ENCODE results near the gene RPP25.

Gene RPP25, protein sequence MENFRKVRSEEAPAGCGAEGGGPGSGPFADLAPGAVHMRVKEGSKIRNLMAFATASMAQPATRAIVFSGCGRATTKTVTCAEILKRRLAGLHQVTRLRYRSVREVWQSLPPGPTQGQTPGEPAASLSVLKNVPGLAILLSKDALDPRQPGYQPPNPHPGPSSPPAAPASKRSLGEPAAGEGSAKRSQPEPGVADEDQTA

DNA sequence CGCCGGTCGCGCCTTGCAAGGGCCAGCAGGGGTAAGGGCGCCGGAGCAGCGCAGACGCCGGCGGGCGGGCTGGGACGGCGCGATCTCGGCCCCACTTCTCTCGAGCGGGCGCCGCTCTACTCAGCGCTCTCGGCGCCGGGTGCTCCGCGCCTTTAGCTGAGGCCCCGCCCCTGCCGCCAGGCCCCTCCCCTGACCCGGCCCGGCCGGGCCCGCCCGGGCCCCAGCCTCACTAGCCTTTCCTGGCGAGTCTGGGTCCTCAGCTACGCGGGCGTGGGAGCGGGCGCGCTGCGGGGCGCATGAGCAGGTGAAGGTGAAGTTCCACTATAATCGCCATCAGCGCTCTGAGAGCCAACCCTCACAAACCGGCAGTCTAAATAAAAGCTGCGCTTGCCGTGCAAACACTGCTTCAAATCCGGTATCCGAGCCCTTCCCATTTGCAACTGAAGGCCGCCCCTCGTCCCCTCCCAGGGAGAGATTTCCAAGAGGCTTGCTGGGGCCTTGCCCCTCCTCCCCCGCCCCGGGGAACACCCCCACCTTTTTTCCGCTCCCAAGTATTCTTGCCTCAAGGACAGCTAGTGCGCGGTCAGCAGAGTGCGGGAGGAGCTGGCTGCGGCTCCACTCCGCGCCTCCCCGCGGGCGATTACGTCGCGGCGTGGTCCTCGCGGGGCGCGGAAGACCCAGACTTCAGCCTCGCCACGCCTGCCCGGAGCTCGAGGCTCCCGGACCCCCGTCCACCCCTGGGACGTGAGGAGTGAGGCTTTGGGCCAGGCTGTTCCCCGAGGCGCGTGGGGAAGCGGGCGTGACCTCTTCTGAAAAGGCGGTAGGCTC lies at the start of gene RPP25:
Gene RPP25, minus strand, starts transcription at position 125 of the 828 bp plus-strand sequence. CDS start 189 bp downstream, outside the sequence.
- peak within 1 kb of the TSS; percentile 25 for H3K27ac ChIP-seq
- DNase-seq (ENCODE audit: low read depth, low spot score): no peak

DNA sequence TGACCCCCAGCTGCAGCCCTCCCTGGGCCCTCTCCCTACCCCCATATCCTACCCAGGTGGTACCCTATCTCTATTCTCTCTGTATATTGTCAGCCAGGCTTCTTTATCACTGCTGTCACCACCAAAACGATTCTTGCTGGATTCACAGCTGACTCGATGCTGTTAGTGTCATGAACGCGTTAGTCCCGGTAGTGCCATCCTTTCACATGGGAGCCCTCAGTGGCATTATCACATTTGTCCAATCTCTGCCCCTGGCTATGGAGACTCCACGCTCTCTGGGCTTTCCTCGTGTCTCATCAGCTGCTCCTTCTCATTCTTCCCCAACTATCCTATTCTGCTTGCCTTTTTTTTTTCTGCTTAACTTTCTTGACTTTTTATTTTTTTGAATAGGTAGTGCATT lies 45.8 kb upstream of the RPP25 start:
- no peak overlapping the region for H3K27ac ChIP-seq
- DNase-seq (ENCODE audit: low read depth, low spot score): no peak

DNA sequence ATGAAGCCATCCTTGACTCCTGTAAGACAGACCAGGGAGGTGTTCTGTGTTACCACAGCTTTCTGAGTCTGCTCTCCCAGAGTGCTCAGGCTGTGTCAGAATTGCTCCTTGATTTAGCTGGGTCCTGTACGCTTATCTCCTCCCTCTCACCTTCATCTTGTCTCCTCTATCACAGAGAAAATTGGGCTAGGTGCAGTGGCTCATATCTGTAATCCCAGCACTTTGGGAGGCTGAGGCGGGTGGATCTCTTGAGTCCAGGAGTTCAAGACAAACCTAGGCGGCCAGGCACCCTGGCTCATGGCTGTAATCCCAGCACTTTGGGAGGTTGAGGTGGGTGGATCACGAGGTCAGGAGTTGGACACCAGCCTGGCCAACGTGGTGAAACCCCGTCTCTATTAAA lies 44.7 kb upstream of the RPP25 start:
- H3K27ac ChIP-seq: no peak overlapping the region
- no peak for DNase-seq (ENCODE audit: low read depth, low spot score)

DNA sequence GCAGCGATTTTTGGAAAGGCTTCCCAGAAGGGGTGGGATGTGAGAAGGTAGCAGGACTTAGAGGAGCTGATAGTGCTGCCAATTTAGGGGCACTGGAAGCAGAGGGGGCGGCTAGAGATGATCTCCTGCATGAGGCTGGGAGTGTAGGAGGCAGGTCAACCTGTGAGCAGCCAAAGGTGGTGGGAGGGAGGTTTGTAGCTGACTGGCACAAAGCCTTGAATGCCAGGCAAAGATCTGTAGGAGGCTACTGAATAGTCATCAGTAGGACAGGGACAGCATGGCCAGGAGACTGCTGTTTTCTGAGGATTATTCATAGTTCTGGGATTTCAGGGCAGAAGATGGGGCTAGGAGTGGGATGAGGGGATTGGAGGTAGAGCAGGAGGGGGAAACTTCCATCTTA lies 41.0 kb upstream of the RPP25 start:
- no peak overlapping the region for H3K27ac ChIP-seq
- DNase-seq (ENCODE audit: low read depth, low spot score): no peak

DNA sequence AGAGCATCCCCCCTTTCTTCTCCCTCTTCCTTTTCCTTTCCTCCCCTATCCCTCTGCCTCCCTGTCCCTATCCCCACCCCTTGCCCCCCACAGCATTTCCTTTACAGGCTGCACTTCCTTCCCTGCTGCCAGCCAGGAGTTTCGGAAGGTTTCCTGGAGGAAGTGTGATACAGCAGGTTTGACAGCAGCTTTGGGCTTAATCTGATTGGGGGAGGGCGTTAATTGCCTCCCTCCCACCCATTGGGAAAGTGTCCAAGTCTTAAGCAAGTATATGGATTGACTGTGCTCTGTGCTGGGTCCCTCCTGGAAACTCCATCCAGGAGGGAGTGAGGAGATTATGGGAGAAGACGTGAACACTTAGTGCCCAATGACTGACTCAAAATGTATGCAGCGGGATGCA lies 40.6 kb upstream of the RPP25 start:
- H3K27ac ChIP-seq: no peak overlapping the region
- no peak for DNase-seq (ENCODE audit: low read depth, low spot score)

DNA sequence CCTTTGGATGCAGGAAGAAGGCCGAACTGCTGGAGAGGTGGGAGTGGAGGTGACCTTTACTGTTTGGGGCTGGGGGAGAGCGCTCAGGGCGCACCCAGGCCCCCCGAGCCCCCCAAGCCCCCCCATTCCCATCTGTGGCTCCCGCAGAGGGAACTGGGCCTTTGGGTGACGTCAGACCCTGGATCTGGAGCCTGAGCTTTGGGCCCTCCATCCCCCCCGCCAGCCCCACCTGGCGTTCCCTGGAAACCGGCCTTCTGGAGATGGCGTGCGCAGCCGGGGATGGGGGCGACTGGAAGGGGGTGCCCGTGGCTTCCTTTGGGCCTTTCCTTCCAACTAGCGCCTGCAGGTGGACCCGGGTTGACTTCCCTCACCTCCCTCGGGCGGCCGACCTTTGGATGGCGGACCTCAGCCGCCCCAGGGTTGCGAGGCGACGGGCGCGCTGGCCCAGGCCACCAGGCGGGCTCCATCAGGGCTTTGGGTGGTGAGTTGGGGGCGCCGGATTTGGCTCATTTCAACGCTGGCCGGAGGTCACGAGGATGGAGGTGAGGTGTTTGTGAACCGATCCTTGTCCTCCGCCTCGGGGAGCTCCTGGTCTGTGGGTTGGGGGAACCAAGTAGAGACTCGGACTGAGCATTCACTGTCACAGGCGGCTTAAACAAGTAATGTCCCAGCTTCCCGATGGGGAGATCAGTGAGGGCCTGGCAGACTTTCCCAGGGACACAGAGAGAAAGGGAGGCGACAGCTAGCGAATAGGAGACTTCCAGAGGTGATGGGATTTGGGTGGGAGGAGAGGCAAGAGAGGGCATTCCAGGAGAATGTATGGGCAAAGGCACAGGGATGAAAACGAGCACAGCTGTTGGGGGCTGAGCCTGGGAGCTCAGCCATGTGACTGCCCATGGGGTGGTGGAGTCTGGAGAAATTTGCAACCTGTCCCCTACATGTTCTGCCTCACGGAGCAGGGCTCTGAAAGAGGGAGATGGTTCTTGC lies 39.5 kb upstream of the RPP25 start:
- no peak for DNase-seq (ENCODE audit: low read depth, low spot score)
- no peak overlapping the region for H3K27ac ChIP-seq

DNA sequence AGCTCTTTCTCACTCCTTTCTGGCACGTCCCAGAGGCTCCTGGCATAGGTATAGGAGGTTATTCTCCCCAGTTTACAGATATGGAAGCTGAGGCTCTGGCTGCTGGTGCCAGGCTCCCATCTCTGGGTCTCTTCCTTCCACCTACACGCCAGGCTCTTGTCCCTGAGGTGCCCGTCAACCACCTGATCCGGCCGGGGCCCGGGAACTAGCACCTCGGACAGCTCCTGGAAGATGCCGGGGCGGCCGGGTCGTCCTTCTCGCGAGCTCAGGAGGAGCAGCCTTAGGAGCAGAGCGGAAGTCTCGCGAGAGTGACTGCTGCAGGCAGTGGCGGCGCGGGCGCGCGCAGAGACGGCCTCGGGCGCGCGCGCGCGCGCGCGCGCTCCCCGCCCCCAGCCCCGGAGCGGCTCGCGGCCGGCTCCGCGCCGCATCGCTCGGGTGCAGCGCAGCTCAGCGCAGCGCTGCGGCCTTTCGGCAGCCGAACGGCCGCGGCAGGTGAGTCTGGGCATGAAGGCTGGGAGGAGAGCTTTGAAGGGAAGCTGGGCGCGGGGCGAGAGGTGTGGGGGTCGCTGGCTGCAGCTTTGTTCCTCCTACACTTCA lies 38.7 kb upstream of the RPP25 start, which contains the start of gene SCAMP5:
Gene SCAMP5, plus strand, starts transcription at position 382 of the 597 bp plus-strand sequence. CDS start 16,277 bp downstream, outside the sequence.
- DNase-seq (ENCODE audit: low read depth, low spot score): peak; percentile 74
- H3K27ac ChIP-seq: no peak within 1 kb of the TSS

DNA sequence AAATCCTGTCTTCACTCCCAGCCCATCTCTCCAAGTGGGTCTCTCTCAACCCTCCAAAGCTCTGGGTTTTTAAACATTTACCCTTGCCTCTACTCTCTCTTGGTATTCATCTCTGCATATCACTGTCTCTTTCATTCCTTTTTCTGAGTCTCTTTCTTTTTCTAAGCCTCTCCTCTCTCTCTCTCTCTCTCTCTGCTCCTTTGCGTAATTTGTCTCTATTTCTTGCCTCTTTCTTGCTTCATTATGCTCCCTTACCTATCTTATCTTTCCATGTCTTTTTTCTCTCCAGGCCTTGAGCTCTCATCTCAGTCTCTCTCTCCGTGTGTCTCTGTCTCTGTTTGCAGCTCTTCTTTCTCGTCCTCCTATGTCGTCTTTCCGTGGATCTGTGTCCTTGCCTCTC lies 38.1 kb upstream of the RPP25 start:
- H3K27ac ChIP-seq: no peak overlapping the region
- DNase-seq (ENCODE audit: low read depth, low spot score): no peak

DNA sequence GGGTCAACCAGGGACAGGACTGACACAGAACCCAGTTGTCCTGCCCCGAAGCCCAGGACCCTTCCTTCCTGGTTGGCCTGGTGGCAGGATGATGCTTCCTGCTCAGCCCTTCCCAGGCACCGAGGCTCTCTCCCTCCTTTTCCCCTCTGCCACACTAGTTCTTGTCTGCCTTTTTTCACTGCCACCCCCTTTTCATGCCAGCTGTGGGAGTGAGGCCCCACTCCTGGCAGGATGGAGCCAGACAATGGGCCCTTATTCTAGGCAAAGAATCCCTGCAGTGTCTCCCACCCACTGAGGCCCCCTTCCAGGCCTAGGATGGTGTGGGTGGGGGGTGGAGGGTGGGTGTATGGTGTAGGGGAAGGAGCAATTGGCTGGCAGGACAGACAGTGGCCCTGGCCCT lies 37.7 kb upstream of the RPP25 start:
- DNase-seq (ENCODE audit: low read depth, low spot score): no peak
- H3K27ac ChIP-seq: no peak overlapping the region

DNA sequence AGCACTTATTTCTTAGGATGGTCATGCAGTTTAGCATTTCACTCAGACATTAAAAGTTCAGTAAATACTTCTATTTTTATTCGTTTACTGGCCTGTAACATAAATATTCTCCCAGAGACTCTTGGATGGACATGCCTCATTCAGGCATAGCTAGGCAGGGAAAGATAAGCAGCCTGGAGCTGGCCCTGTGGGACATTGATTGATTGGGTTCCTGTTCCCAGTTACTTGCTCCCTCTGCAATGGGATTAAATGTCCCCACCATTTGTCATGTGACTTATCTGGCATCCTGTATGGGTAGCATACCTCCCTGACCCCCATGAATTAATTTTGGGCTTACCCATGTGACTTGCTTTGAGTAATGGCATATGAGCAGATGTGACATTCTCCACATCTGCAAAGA lies 36.0 kb upstream of the RPP25 start:
- DNase-seq (ENCODE audit: low read depth, low spot score): no peak
- no peak overlapping the region for H3K27ac ChIP-seq

DNA sequence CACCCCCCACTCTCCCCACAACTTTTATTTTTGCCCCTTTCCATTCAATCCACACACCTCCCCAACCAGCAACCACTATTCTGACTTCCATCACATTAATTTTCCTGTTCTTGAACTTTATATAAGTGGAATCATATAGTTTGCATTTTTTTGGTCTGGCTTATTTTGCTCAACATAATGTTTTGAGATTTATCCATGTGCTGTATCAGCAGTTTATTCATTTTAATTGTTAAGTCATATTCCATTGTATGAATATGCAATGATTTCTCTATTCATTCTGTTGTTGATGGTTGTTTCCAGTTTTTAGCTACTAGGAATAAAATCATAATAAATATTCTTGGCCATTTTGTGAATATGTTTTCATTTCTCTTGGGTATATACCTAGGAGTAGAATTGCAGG lies 33.0 kb upstream of the RPP25 start:
- DNase-seq (ENCODE audit: low read depth, low spot score): no peak
- H3K27ac ChIP-seq: no peak overlapping the region

DNA sequence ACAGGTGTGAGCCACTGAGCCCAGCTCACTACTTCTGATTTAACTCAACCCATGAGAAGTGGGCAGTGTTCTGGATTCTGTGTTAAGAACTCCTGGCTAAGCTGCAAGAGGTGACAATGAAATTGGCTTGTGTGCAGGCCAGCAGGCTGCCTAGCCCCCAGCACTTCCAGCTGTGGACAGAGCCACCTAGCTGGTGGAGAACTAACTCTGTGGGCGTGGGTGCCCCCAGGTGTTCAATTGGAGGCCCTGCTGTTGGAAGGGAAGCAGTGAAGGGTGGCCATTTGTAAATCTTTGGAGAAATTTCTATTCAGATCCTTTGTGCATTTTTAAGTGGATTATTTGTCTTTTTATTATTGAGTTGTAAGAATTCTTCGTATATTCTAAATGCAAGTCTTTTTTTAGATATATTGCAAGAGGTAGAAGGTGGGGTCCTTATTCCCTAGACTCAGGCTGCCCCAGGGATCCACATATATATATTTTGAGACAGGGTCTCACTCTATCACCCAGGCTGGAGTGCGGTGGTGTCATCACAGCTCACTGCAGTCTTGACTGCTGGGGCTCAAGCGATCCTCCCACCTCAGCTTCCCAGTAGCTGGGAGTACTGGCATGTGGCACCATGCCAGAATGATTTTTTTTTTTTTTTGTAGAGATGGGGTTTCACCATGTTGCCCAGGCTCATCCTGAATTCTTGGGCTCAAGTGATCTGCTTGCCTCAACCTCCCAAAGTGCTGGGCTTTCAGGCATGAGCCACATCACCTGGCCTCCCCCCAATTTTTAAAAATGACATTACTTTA lies 31.6 kb upstream of the RPP25 start:
- no peak for DNase-seq (ENCODE audit: low read depth, low spot score)
- H3K27ac ChIP-seq: no peak overlapping the region

DNA sequence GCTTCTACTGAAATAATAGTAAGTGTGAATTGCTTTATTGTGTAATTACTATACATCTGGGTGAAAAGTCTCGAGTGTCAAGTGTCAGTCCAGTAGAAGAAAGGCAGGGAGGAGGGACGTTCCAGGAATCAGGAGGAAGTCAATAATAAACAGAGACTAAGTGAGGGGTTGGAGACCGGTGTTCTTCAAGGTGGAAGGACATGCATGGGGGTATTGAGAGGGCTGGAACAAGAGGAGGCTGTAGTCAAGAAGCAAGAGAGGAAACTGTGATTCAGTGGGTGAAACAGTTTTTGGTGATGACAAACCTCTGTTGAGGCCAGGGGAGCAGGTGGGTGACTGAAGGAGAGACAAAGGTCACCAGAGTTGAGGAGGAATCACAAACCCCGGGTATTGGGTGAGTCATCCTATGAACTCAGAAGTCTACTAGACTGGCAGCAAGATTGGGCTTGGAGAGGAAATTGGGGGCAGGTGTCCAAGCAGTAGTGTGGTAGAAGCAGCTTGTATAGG lies 27.2 kb upstream of the RPP25 start:
- no peak for DNase-seq (ENCODE audit: low read depth, low spot score)
- H3K27ac ChIP-seq: no peak overlapping the region

DNA sequence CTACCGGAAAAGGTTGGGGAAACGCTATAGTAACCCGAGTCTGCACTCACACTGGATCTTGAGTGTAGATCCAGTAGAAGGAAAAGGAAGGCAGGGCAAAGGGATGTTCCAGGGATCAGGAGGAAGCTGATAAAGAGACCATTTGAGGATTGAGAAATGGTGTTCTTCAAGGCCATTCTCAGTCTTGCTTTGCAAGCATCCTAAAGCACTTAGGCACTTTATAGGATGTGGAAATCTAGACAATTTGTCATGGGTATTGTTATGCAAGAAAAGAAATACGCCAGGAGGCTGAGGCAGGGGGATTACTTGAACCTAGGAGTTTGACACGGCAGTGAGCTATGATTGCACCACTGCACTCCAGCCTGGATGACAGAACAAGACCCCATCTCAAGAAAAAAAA lies 25.6 kb upstream of the RPP25 start:
- no peak for DNase-seq (ENCODE audit: low read depth, low spot score)

DNA sequence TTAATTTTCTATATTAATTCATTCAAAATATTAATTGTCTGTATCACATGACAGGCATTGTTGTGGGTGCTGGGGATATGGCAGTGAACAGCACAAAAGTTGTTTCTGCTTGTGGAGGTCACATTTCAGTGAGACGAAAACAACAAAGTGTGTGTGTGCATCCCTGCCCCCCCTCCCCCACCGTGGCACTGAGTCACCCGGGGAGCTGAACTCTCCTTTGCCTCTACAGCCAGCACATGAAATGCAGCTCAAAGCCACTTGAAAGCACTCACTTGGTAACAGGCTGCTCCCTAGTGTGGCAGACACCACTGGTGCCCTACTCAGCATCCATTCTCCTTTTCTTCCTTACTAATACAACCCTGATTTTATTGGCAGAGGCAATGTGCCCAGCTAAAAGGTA lies 21.9 kb upstream of the RPP25 start:
- DNase-seq (ENCODE audit: low read depth, low spot score): no peak
- no peak overlapping the region for H3K27ac ChIP-seq

More for the DNA sequence above, 25.6 kb upstream of the RPP25 start:
- no peak overlapping the region for H3K27ac ChIP-seq

DNA sequence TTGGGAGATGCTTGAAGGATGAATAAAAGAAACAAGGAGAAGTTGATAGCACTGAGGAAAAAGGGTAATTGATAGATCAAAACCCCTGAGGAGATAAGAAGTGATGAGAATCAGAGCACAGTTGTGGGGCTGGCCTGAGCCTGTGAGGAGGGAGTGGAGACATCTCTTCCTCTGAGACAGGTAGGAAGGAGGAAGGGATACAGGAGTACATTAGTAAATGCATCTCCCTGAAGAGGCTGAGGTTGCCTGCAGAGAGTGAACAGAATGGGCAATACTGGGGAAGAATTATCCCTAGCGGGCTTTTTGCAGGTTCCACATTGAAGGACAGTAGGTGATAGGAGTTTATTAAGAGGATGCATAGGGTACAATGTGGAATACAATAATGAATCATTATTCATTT lies 21.5 kb upstream of the RPP25 start:
- H3K27ac ChIP-seq: no peak overlapping the region
- DNase-seq (ENCODE audit: low read depth, low spot score): no peak

DNA sequence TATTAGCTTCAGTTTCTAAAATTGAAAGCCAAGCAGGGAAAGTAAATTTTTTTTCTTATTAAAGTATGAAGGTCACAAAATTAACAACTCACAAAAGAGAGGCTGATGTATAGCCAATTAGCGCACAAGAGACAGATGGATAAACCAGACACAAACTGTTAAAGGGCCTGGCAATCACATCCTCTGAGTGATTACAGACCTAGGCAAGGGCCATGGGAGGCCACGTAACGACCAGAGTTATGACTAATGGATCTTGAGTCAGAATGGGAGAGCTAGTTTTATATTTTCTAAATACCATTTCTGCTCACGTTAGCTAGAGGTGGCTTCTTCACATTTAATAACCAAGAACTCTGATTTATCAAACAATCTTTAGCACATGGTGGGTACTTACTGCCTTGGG lies 21.0 kb upstream of the RPP25 start:
- no peak for DNase-seq (ENCODE audit: low read depth, low spot score)
- no peak overlapping the region for H3K27ac ChIP-seq

DNA sequence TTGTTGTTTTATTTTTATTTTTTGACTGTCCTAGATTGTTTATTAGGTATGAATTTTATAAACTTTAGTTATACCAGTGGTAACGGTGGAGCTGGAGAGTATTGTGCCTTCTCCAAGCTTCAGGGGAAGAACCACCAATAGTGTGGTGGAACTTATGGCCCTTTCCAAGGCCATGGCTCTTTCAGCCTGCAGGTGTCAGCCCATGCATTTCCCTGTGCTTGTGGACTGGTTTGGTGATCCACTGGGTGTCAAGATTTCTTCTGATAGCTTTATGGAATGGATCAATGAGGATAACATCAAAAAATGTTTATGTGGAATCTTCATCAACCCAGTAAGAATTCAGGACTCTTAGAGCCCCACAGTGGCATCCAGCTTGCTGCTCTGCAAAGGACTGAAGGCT lies 19.6 kb upstream of the RPP25 start:
- DNase-seq (ENCODE audit: low read depth, low spot score): no peak
- no peak overlapping the region for H3K27ac ChIP-seq

DNA sequence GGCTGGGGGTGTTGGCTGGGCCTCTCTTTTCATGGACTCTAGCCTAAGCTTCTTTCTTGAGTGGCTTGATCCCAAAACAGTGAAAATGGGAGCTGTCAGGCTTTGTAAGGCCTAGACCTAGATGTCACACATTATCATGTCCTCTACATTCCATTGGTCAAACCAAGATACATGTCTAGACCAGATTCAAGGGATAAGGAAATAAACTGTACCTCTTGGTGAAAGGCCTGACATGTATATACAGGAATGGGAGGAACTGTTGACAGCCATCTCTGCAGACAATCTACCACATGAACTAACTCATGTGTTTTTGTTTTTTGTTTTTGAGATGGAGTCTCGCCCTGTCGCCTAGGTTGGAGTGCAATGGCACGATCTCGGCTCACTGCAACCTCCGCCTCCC lies 11.1 kb upstream of the RPP25 start:
- H3K27ac ChIP-seq: peak overlapping the region; percentile 21
- DNase-seq (ENCODE audit: low read depth, low spot score): no peak

All from epithelial cell of prostate (primary cell).